ENCODE data around the gene EVPL. TPM values are rescaled to one million over a fixed set of nuclear protein-coding genes. Genes with fewer than 3 reads are reported as not detected.
A peak's percentile ranks its signal among the peaks of the same experiment; 100 is the strongest.
"Not testable (repeated sequence)": the region's sequence is repeated elsewhere in the genome, so short reads cannot be mapped to it uniquely, and the experiment has no call there.

EVPL gene
- total and polyA plus RNA-seq, 5 donors from 2014 or later, result 0.05 to 0.15 TPM; not detected in 3

- Histone ChIP-seq H3K36me3 (ENCODE audit: control insufficient read depth, insufficient read depth, low read length) (peaks cover 14% of the 10 kb centered on the region), H3K27me3 (ENCODE audit: control insufficient read depth, insufficient read depth, low read length) (no peaks in the 10 kb centered on the region), H3K4me3 (ENCODE audit: low read depth, low read length) (no peak overlapping the region), H3K4me1 (ENCODE audit: control insufficient read depth, insufficient read depth, low read length, poor library complexity, severe bottlenecking) (peaks cover 29% of the 10 kb centered on the region), H3K9me3 (ENCODE audit: control insufficient read depth in 2 of 2, low read length in 2 of 2) (no peaks in the 10 kb centered on the region), H3K27ac (ENCODE audit: insufficient read depth, low read length, poor library complexity, severe bottlenecking) (no peak overlapping the region)
- DNase-seq, result no peak
- Mint-ChIP-seq H3K4me1 (peaks cover 24 to 62% (median 42%) of the 10 kb centered on the region in 4 donors), H3K9me3 (no peaks in the 10 kb centered on the region), H3K4me3 (peak overlapping the region; percentile 50 to 97 (median 70)), H3K27me3 (no peaks in the 10 kb centered on the region), H3K36me3 (peaks cover 22% of the 10 kb centered on the region), H3K27ac (peak overlapping the region in 2 of 3 donors; percentile 12 to 76)
- no peak for ATAC-seq (ENCODE audit: low read depth in 2 of 2)
Measured at GRCh38 chr17:75976175-75976848, 50.8 kb downstream of the EVPL start.

GRCh38 chr17:75975757-75976174 is 51.3 kb downstream of the EVPL start:
- H3K4me3 ChIP-seq (ENCODE audit: low read depth, low read length), result no peak overlapping the region
- H3K4me1 Mint-ChIP-seq, result peaks cover 24 to 57% (median 41%) of the 10 kb centered on the region in 4 donors
- peaks cover 24% of the 10 kb centered on the region for H3K36me3 Mint-ChIP-seq
- H3K4me3 Mint-ChIP-seq, result peak overlapping the region in 3 of 4 donors; percentile 38 to 65 (median 61)
- H3K4me1 ChIP-seq (ENCODE audit: control insufficient read depth, insufficient read depth, low read length, poor library complexity, severe bottlenecking), result peaks cover 29% of the 10 kb centered on the region
- no peaks in the 10 kb centered on the region for H3K27me3 ChIP-seq (ENCODE audit: control insufficient read depth, insufficient read depth, low read length)
- H3K9me3 Mint-ChIP-seq, result no peaks in the 10 kb centered on the region
- peaks cover 14% of the 10 kb centered on the region for H3K36me3 ChIP-seq (ENCODE audit: control insufficient read depth, insufficient read depth, low read length)
- H3K27ac ChIP-seq (ENCODE audit: insufficient read depth, low read length, poor library complexity, severe bottlenecking), result no peak overlapping the region
- no peaks in the 10 kb centered on the region for H3K9me3 ChIP-seq (ENCODE audit: control insufficient read depth in 2 of 2, low read length in 2 of 2)
- ATAC-seq (ENCODE audit: low read depth in 2 of 2), result no peak
- H3K27ac Mint-ChIP-seq, result peak overlapping the region in 2 of 3 donors; percentile 12 to 76
- H3K27me3 Mint-ChIP-seq, result no peaks in the 10 kb centered on the region
- DNase-seq, result no peak

- H3K4me3 Mint-ChIP-seq, result peak overlapping the region in 3 of 4 donors; percentile 38 to 61 (median 44)
Measured at GRCh38 chr17:75975187-75975586, 51.9 kb downstream of the EVPL start.

GRCh38 chr17:75970626-75971025 is 56.5 kb downstream of the EVPL start:
- H3K4me3 Mint-ChIP-seq, result no peak overlapping the region
- H3K27ac Mint-ChIP-seq, result peak overlapping the region in 1 of 3 donors; percentile 40

More at GRCh38 chr17:75975187-75975586, 51.9 kb downstream of the EVPL start:
- not testable (repeated sequence) for H3K27ac Mint-ChIP-seq; H3K27me3 ChIP-seq (ENCODE audit: control insufficient read depth, insufficient read depth, low read length); H3K27me3 Mint-ChIP-seq; DNase-seq; H3K4me3 ChIP-seq (ENCODE audit: low read depth, low read length); ATAC-seq (ENCODE audit: low read depth in 2 of 2); H3K9me3 ChIP-seq (ENCODE audit: control insufficient read depth in 2 of 2, low read length in 2 of 2); H3K9me3 Mint-ChIP-seq; H3K27ac ChIP-seq (ENCODE audit: insufficient read depth, low read length, poor library complexity, severe bottlenecking)
- Histone ChIP-seq H3K36me3 (ENCODE audit: control insufficient read depth, insufficient read depth, low read length) (peaks cover 18% of the 10 kb centered on the region), H3K4me1 (ENCODE audit: control insufficient read depth, insufficient read depth, low read length, poor library complexity, severe bottlenecking) (peaks cover 24% of the 10 kb centered on the region)
- Mint-ChIP-seq H3K4me1 (peaks cover 25 to 56% (median 38%) of the 10 kb centered on the region in 4 donors), H3K36me3 (peaks cover 29% of the 10 kb centered on the region)

GRCh38 chr17:75970011-75970523 is 57.0 kb downstream of the EVPL start:
- H3K27ac ChIP-seq (ENCODE audit: insufficient read depth, low read length, poor library complexity, severe bottlenecking), result no peak overlapping the region
- peaks cover 19 to 26% (median 23%) of the 10 kb centered on the region in 4 donors for H3K4me1 Mint-ChIP-seq
- no peak overlapping the region for H3K4me3 ChIP-seq (ENCODE audit: low read depth, low read length)
- H3K9me3 ChIP-seq (ENCODE audit: control insufficient read depth in 2 of 2, low read length in 2 of 2), result no peaks in the 10 kb centered on the region
- peaks cover 31% of the 10 kb centered on the region for H3K36me3 Mint-ChIP-seq
- no peaks in the 10 kb centered on the region for H3K9me3 Mint-ChIP-seq
- H3K36me3 ChIP-seq (ENCODE audit: control insufficient read depth, insufficient read depth, low read length), result peaks cover 25% of the 10 kb centered on the region
- no peak overlapping the region for H3K27ac Mint-ChIP-seq
- no peak for DNase-seq
- ATAC-seq (ENCODE audit: low read depth in 2 of 2), result no peak
- no peaks in the 10 kb centered on the region for H3K27me3 Mint-ChIP-seq
- H3K27me3 ChIP-seq (ENCODE audit: control insufficient read depth, insufficient read depth, low read length), result no peaks in the 10 kb centered on the region
- no peaks in the 10 kb centered on the region for H3K4me1 ChIP-seq (ENCODE audit: control insufficient read depth, insufficient read depth, low read length, poor library complexity, severe bottlenecking)
- H3K4me3 Mint-ChIP-seq, result no peak overlapping the region

More at GRCh38 chr17:75970626-75971025, 56.5 kb downstream of the EVPL start:
- ATAC-seq (ENCODE audit: low read depth in 2 of 2) (no peak), DNase-seq (no peak)
- peaks cover 25% of the 10 kb centered on the region for H3K36me3 ChIP-seq (ENCODE audit: control insufficient read depth, insufficient read depth, low read length)
- no peak overlapping the region for H3K4me3 ChIP-seq (ENCODE audit: low read depth, low read length)
- H3K27me3 ChIP-seq (ENCODE audit: control insufficient read depth, insufficient read depth, low read length), result no peaks in the 10 kb centered on the region
- Mint-ChIP-seq H3K9me3 (no peaks in the 10 kb centered on the region), H3K36me3 (peaks cover 31% of the 10 kb centered on the region), H3K27me3 (no peaks in the 10 kb centered on the region), H3K4me1 (peaks cover 19 to 27% (median 24%) of the 10 kb centered on the region in 4 donors)
- no peaks in the 10 kb centered on the region for H3K9me3 ChIP-seq (ENCODE audit: control insufficient read depth in 2 of 2, low read length in 2 of 2)
- no peaks in the 10 kb centered on the region for H3K4me1 ChIP-seq (ENCODE audit: control insufficient read depth, insufficient read depth, low read length, poor library complexity, severe bottlenecking)
- no peak overlapping the region for H3K27ac ChIP-seq (ENCODE audit: insufficient read depth, low read length, poor library complexity, severe bottlenecking)

- H3K36me3 ChIP-seq (ENCODE audit: control insufficient read depth, insufficient read depth, low read length), result peaks cover 25% of the 10 kb centered on the region
- Mint-ChIP-seq H3K4me1 (peaks cover 15 to 22% (median 19%) of the 10 kb centered on the region in 4 donors), H3K36me3 (peaks cover 28% of the 10 kb centered on the region)
- H3K27ac Mint-ChIP-seq; H3K4me3 Mint-ChIP-seq; DNase-seq; ATAC-seq (ENCODE audit: low read depth in 2 of 2); H3K27ac ChIP-seq (ENCODE audit: insufficient read depth, low read length, poor library complexity, severe bottlenecking); H3K4me1 ChIP-seq (ENCODE audit: control insufficient read depth, insufficient read depth, low read length, poor library complexity, severe bottlenecking); H3K4me3 ChIP-seq (ENCODE audit: low read depth, low read length); H3K9me3 ChIP-seq (ENCODE audit: control insufficient read depth in 2 of 2, low read length in 2 of 2); H3K9me3 Mint-ChIP-seq; H3K27me3 Mint-ChIP-seq; H3K27me3 ChIP-seq (ENCODE audit: control insufficient read depth, insufficient read depth, low read length): not testable (repeated sequence)
Measured at GRCh38 chr17:75969044-75969443, 58.1 kb downstream of the EVPL start.

GRCh38 chr17:75965468-75965867 is 61.6 kb downstream of the EVPL start:
- Mint-ChIP-seq H3K27me3 (no peaks in the 10 kb centered on the region), H3K4me1 (peaks cover 7 to 16% (median 14%) of the 10 kb centered on the region in 4 donors), H3K27ac (peak overlapping the region in 1 of 3 donors; percentile 61), H3K9me3 (no peaks in the 10 kb centered on the region), H3K4me3 (peak overlapping the region in 1 of 4 donors; percentile 87), H3K36me3 (peaks cover 9% of the 10 kb centered on the region)
- peaks cover 10% of the 10 kb centered on the region for H3K36me3 ChIP-seq (ENCODE audit: control insufficient read depth, insufficient read depth, low read length)
- no peak overlapping the region for H3K27ac ChIP-seq (ENCODE audit: insufficient read depth, low read length, poor library complexity, severe bottlenecking)
- no peak for DNase-seq
- H3K27me3 ChIP-seq (ENCODE audit: control insufficient read depth, insufficient read depth, low read length), result no peaks in the 10 kb centered on the region
- H3K4me3 ChIP-seq (ENCODE audit: low read depth, low read length), result no peak overlapping the region
- H3K9me3 ChIP-seq (ENCODE audit: control insufficient read depth in 2 of 2, low read length in 2 of 2), result no peaks in the 10 kb centered on the region
- no peaks in the 10 kb centered on the region for H3K4me1 ChIP-seq (ENCODE audit: control insufficient read depth, insufficient read depth, low read length, poor library complexity, severe bottlenecking)
- ATAC-seq (ENCODE audit: low read depth in 2 of 2), result no peak

All from CD4-positive, CD25-positive, alpha-beta regulatory T cell (primary cell).